Gastrocnemius medialis (tissue), 4 donors: Measurements from ENCODE around the gene ENTPD5. TPM values are rescaled to one million over a fixed set of nuclear protein-coding genes. Genes with fewer than 3 reads are reported as not detected.
"Not testable (repeated sequence)": the region's sequence is repeated elsewhere in the genome, so short reads cannot be mapped to it uniquely, and the experiment has no call there.

ENCODE experiments used
- ATAC-seq, 2 donors: fragments of 150-250 bp; one replicate each; pipeline ENCODE4 v1.9.1; 2016
- DNase-seq, 2 donors: peaks; one replicate each; pipeline ENCODE4 v3.0.0-alpha.2; 2019
- H3K27ac ChIP-seq, 4 donors: fragments of 200-600 bp; sonication (generic); 1 replicate in 1 of 4; 2 replicates in 3 of 4; pipeline ENCODE4 v1.5.1; 2016 to 2018; ENCODE audit warnings: mild to moderate bottlenecking in 2 of 4, moderate library complexity in 1 of 4
- H3K27me3 ChIP-seq, 3 donors: fragments of 200-600 bp; sonication (generic) in 2 of 3; 1 replicate in 1 of 3; 2 replicates in 2 of 3; pipeline versions ENCODE4 v1.5.1 to v1.6.0; 2016 to 2019; ENCODE audit warnings: mild to moderate bottlenecking in 1 of 3, moderate library complexity in 1 of 3
- H3K36me3 ChIP-seq, 2 donors: fragments of 200-600 bp; sonication (generic) in 1 of 2; one replicate each; pipeline ENCODE4 v1.5.1; 2017 to 2018
- H3K4me1 ChIP-seq, 2 donors: fragments of 200-600 bp; sonication (generic) in 1 of 2; one replicate each; pipeline ENCODE4 v1.5.1; 2016 to 2017; ENCODE audit warnings: mild to moderate bottlenecking in 2 of 2
- H3K4me3 ChIP-seq, 4 donors: fragments of 200-600 bp; sonication (generic) in 3 of 4; 1 replicate in 1 of 4; 2 replicates in 3 of 4; pipeline ENCODE4 v1.5.1; 2016 to 2019; ENCODE audit warnings: mild to moderate bottlenecking in 2 of 4
- H3K9me3 ChIP-seq, 3 donors: fragments of 200-600 bp; sonication (generic) in 2 of 3; 1 replicate in 1 of 3; 2 replicates in 2 of 3; pipeline ENCODE4 v1.5.1; 2016 to 2019
- CTCF ChIP-seq, 5 experiments: fragments of 450-650 bp in 3 of 5; fragments of 200-600 bp in 2 of 5; sonication (generic) in 2 of 5; IDR thresholded peaks in 4 of 5; conservative IDR thresholded peaks in 1 of 5; 1 replicate in 4 of 5; 2 replicates in 1 of 5; pipeline ENCODE4 v1.5.1; 2016 to 2019; ENCODE audit warnings: antibody characterized with exemption in 5 of 5, mild to moderate bottlenecking in 3 of 5, moderate library complexity in 3 of 5
- POLR2A ChIP-seq, 2 donors: fragments of 450-650 bp; IDR thresholded peaks; one replicate each; pipeline ENCODE4 v1.6.1; 2017; ENCODE audit warnings: antibody characterized with exemption in 2 of 2, mild to moderate bottlenecking in 2 of 2, moderate library complexity in 2 of 2
- in situ Hi-C, 4 donors: fragments of 200-750 bp; cut with MboI; loops; one replicate each; pipeline versions ENCODE4 v1.15.0 to v1.8.0; 2017; ENCODE audit warnings: low sequenced_read_pairs in 4 of 4
- intact Hi-C: fragments of 100-400 bp; cut with DNase I; formaldehyde crosslinking; loops from one replicate; pipeline ENCODE4 v1.15.1; 2023; ENCODE audit warnings: low total_unique reads
- total RNA-seq, 4 donors: library from RNA; depleted of rRNA; stranded (reverse); fragments of >200 nt; gene quantifications; one replicate each; pipeline versions ENCODE4 v1.1.0 to v1.2.3, GENCODE V29; 2016

Gene ENTPD5
- total RNA-seq, 4 donors from 2014 or later, result 5.4 to 10.2 (median 7.3) TPM

- H3K9me3 ChIP-seq, result no peaks in the 10 kb centered on the region
- intact Hi-C loops, result no loop called here
These were observed 21.1 kb downstream of the ENTPD5 start for GRCh38 chr14:73997944-73998447.

GRCh38 chr14:73997108-73997943 lies 21.8 kb downstream of the ENTPD5 start:
- ATAC-seq, result no peak
- in situ Hi-C loops, result no loop called here
- H3K27ac ChIP-seq, result no peak overlapping the region
- H3K4me3 ChIP-seq, result no peak overlapping the region
- no peaks in the 10 kb centered on the region for H3K4me1 ChIP-seq
- H3K27me3 ChIP-seq, result no peaks in the 10 kb centered on the region
- H3K36me3 ChIP-seq, result no peaks in the 10 kb centered on the region
- TF ChIP-seq CTCF (IDR thresholded peaks at IDR 0.05 in 4 of 5, conservative IDR thresholded peaks at IDR 0.05 in 1 of 5) (no peak), POLR2A (IDR thresholded peaks at IDR 0.05) (no peak)
- DNase-seq, result no peak
- no peaks in the 10 kb centered on the region for H3K9me3 ChIP-seq
- intact Hi-C loops, result no loop called here

More at GRCh38 chr14:73997944-73998447, 21.1 kb downstream of the ENTPD5 start:
- DNase-seq (no peak), ATAC-seq (no peak)
- H3K27ac ChIP-seq, result no peak overlapping the region
- no peaks in the 10 kb centered on the region for H3K27me3 ChIP-seq
- TF ChIP-seq POLR2A (IDR thresholded peaks at IDR 0.05) (no peak), CTCF (IDR thresholded peaks at IDR 0.05 in 4 of 5, conservative IDR thresholded peaks at IDR 0.05 in 1 of 5) (no peak)
- H3K36me3 ChIP-seq, result peaks cover 0 to 2% of the 10 kb centered on the region in 2 donors
- no peak overlapping the region for H3K4me3 ChIP-seq
- H3K4me1 ChIP-seq, result no peaks in the 10 kb centered on the region
- in situ Hi-C loops, result no loop called here

- ATAC-seq, result no peak
- no peak for TF ChIP-seq POLR2A (IDR thresholded peaks at IDR 0.05)
- TF ChIP-seq CTCF (IDR thresholded peaks at IDR 0.05 in 4 of 5, conservative IDR thresholded peaks at IDR 0.05 in 1 of 5), result no peak
- no peaks in the 10 kb centered on the region for H3K9me3 ChIP-seq
- no peaks in the 10 kb centered on the region for H3K36me3 ChIP-seq
- H3K27ac ChIP-seq, result no peak overlapping the region
- H3K4me3 ChIP-seq, result no peak overlapping the region
- intact Hi-C loops (no loop called here), in situ Hi-C loops (no loop called here)
- H3K27me3 ChIP-seq, result no peaks in the 10 kb centered on the region
- DNase-seq, result no peak
- no peaks in the 10 kb centered on the region for H3K4me1 ChIP-seq
These were observed 22.4 kb downstream of the ENTPD5 start for GRCh38 chr14:73996731-73997107.

- H3K27ac ChIP-seq, result no peak overlapping the region
- no peak for DNase-seq
- intact Hi-C loops, result no loop called here
- H3K36me3 ChIP-seq, result no peaks in the 10 kb centered on the region
- H3K27me3 ChIP-seq, result no peaks in the 10 kb centered on the region
- in situ Hi-C loops, result no loop called here
- ATAC-seq, result no peak
- no peak overlapping the region for H3K4me3 ChIP-seq
- TF ChIP-seq POLR2A (IDR thresholded peaks at IDR 0.05) (no peak), CTCF (IDR thresholded peaks at IDR 0.05 in 4 of 5, conservative IDR thresholded peaks at IDR 0.05 in 1 of 5) (no peak)
- no peaks in the 10 kb centered on the region for H3K4me1 ChIP-seq
- no peaks in the 10 kb centered on the region for H3K9me3 ChIP-seq
These were observed 23.1 kb downstream of the ENTPD5 start for GRCh38 chr14:73995977-73996378.

GRCh38 chr14:73994926-73995325 lies 24.2 kb downstream of the ENTPD5 start:
- H3K27me3 ChIP-seq, H3K36me3 ChIP-seq, DNase-seq, H3K27ac ChIP-seq, intact Hi-C loops, ATAC-seq, H3K4me3 ChIP-seq, in situ Hi-C loops, H3K9me3 ChIP-seq, H3K4me1 ChIP-seq: not testable (repeated sequence)
